ENCODE results near the gene SH3D19. TPM values are rescaled to one million over a fixed set of nuclear protein-coding genes. Genes with fewer than 3 reads are reported as not detected.
"Not testable (repeated sequence)": the region's sequence is repeated elsewhere in the genome, so short reads cannot be mapped to it uniquely, and the experiment has no call there.

Gene SH3D19
- total and polyA plus RNA-seq, 4 donors: 44.1 to 110 (median 59.4) TPM

- DNase-seq (peak in 1 of 2 donors; percentile 69), ATAC-seq (ENCODE audit: low FRiP score) (no peak)
- Histone ChIP-seq H3K4me1 (ENCODE audit: control insufficient read depth in 1 of 2, insufficient read depth in 2 of 2, low read length in 2 of 2) (no peaks in the 10 kb centered on the region), H3K27me3 (ENCODE audit: control insufficient read depth in 1 of 2, insufficient read depth in 2 of 2, low read length in 1 of 2) (no peaks in the 10 kb centered on the region), H3K36me3 (ENCODE audit: control insufficient read depth in 1 of 2, insufficient read depth in 2 of 2, low read length in 1 of 2) (no peaks in the 10 kb centered on the region), H3K27ac (ENCODE audit: low read depth in 1 of 2, low read length in 2 of 2) (no peak overlapping the region), H3K4me3 (ENCODE audit: low read length in 2 of 2) (no peak overlapping the region), H3K9me3 (ENCODE audit: control insufficient read depth, low read length) (no peaks in the 10 kb centered on the region)
- WGBS, 2 donors: 98 to 99% methylated on average over 27 of the region's 27 CpGs
- intact Hi-C loops (cut with DNase I): no loop called here
Measured at GRCh38 chr4:151236036-151236435, 89.4 kb downstream of the SH3D19 start.

DNA sequence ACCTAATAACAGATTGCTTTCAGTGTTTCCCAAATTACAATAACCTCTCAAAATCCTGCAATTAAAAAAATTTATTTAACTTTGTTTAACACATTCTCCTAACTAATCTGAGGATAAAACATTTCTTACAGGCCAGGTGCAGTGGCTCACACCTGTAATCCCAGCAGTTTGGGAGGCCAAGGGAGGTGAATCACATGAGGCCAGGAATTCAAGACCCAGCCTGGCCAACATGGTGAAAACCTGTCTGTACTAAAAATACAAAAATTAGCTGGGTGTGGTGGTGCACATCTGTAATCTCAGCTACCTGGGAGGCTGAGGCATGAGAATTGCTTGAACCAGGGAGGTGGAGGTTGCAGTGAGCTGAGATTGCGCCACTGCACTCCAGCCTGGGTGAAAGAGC is 90.0 kb downstream of the SH3D19 start:
- H3K9me3 ChIP-seq (ENCODE audit: control insufficient read depth, low read length); DNase-seq; H3K27me3 ChIP-seq (ENCODE audit: control insufficient read depth in 1 of 2, insufficient read depth in 2 of 2, low read length in 1 of 2); H3K4me3 ChIP-seq (ENCODE audit: low read length in 2 of 2); intact Hi-C loops (cut with DNase I); H3K4me1 ChIP-seq (ENCODE audit: control insufficient read depth in 1 of 2, insufficient read depth in 2 of 2, low read length in 2 of 2); H3K36me3 ChIP-seq (ENCODE audit: control insufficient read depth in 1 of 2, insufficient read depth in 2 of 2, low read length in 1 of 2); ATAC-seq (ENCODE audit: low FRiP score); H3K27ac ChIP-seq (ENCODE audit: low read depth in 1 of 2, low read length in 2 of 2): not testable (repeated sequence)
- WGBS, 2 donors: 98 to 100% methylated on average over 1 of the region's 1 CpG

- H3K4me3 ChIP-seq (ENCODE audit: low read length in 2 of 2): no peak overlapping the region
- H3K4me1 ChIP-seq (ENCODE audit: control insufficient read depth in 1 of 2, insufficient read depth in 2 of 2, low read length in 2 of 2): no peaks in the 10 kb centered on the region
- intact Hi-C loops (cut with DNase I): no loop called here
- no peaks in the 10 kb centered on the region for H3K36me3 ChIP-seq (ENCODE audit: control insufficient read depth in 1 of 2, insufficient read depth in 2 of 2, low read length in 1 of 2)
- ATAC-seq (ENCODE audit: low FRiP score): no peak
- DNase-seq: no peak
- H3K27ac ChIP-seq (ENCODE audit: low read depth in 1 of 2, low read length in 2 of 2): no peak overlapping the region
- no peaks in the 10 kb centered on the region for H3K27me3 ChIP-seq (ENCODE audit: control insufficient read depth in 1 of 2, insufficient read depth in 2 of 2, low read length in 1 of 2)
- H3K9me3 ChIP-seq (ENCODE audit: control insufficient read depth, low read length): no peaks in the 10 kb centered on the region
- WGBS, 2 donors: 92 to 95% methylated on average over 5 of the region's 5 CpGs
Measured at GRCh38 chr4:151233600-151233999, 91.8 kb downstream of the SH3D19 start.

GRCh38 chr4:151231915-151232595 is 93.3 kb downstream of the SH3D19 start:
- intact Hi-C loops (cut with DNase I): no loop called here
- H3K9me3 ChIP-seq (ENCODE audit: control insufficient read depth, low read length): no peaks in the 10 kb centered on the region
- ATAC-seq (ENCODE audit: low FRiP score) (no peak), DNase-seq (no peak)
- no peaks in the 10 kb centered on the region for H3K27me3 ChIP-seq (ENCODE audit: control insufficient read depth in 1 of 2, insufficient read depth in 2 of 2, low read length in 1 of 2)
- no peak overlapping the region for H3K27ac ChIP-seq (ENCODE audit: low read depth in 1 of 2, low read length in 2 of 2)
- 91% methylated on average over 7 of the region's 7 CpGs for WGBS, 2 donors
- no peak overlapping the region for H3K4me3 ChIP-seq (ENCODE audit: low read length in 2 of 2)
- H3K4me1 ChIP-seq (ENCODE audit: control insufficient read depth in 1 of 2, insufficient read depth in 2 of 2, low read length in 2 of 2): no peaks in the 10 kb centered on the region
- no peaks in the 10 kb centered on the region for H3K36me3 ChIP-seq (ENCODE audit: control insufficient read depth in 1 of 2, insufficient read depth in 2 of 2, low read length in 1 of 2)

- Histone ChIP-seq H3K4me1 (ENCODE audit: control insufficient read depth in 1 of 2, insufficient read depth in 2 of 2, low read length in 2 of 2) (no peaks in the 10 kb centered on the region), H3K9me3 (ENCODE audit: control insufficient read depth, low read length) (no peaks in the 10 kb centered on the region), H3K27ac (ENCODE audit: low read depth in 1 of 2, low read length in 2 of 2) (peak overlapping the region; percentile 6 to 96), H3K27me3 (ENCODE audit: control insufficient read depth in 1 of 2, insufficient read depth in 2 of 2, low read length in 1 of 2) (no peaks in the 10 kb centered on the region), H3K4me3 (ENCODE audit: low read length in 2 of 2) (no peak overlapping the region), H3K36me3 (ENCODE audit: control insufficient read depth in 1 of 2, insufficient read depth in 2 of 2, low read length in 1 of 2) (no peaks in the 10 kb centered on the region)
- WGBS, 2 donors: 61 to 64% methylated on average over 6 of the region's 6 CpGs
- DNase-seq: no peak
- intact Hi-C loops (cut with DNase I): loop anchor here (5.0 kb wide), 2 partner anchors 94 to 99 kb away; partner anchors contain the start of gene SH3D19 (in 1 of the 2)
- no peak for ATAC-seq (ENCODE audit: low FRiP score)
Measured at GRCh38 chr4:151228189-151229119, 97.0 kb downstream of the SH3D19 start.

GRCh38 chr4:151227731-151228130 is 97.7 kb downstream of the SH3D19 start:
- H3K36me3 ChIP-seq (ENCODE audit: control insufficient read depth in 1 of 2, insufficient read depth in 2 of 2, low read length in 1 of 2): no peaks in the 10 kb centered on the region
- no peaks in the 10 kb centered on the region for H3K9me3 ChIP-seq (ENCODE audit: control insufficient read depth, low read length)
- H3K4me3 ChIP-seq (ENCODE audit: low read length in 2 of 2): peak overlapping the region; percentile 58 to 90
- intact Hi-C loops (cut with DNase I): loop anchor here (5.0 kb wide), 2 partner anchors 95 to 100 kb away; partner anchors contain the start of gene SH3D19 (in 1 of the 2)
- no peaks in the 10 kb centered on the region for H3K27me3 ChIP-seq (ENCODE audit: control insufficient read depth in 1 of 2, insufficient read depth in 2 of 2, low read length in 1 of 2)
- no peaks in the 10 kb centered on the region for H3K4me1 ChIP-seq (ENCODE audit: control insufficient read depth in 1 of 2, insufficient read depth in 2 of 2, low read length in 2 of 2)
- 1 to 4% methylated on average over 3 of the region's 3 CpGs for WGBS, 2 donors
- peak overlapping the region; percentile 61 to 96 for H3K27ac ChIP-seq (ENCODE audit: low read depth in 1 of 2, low read length in 2 of 2)
- ATAC-seq (ENCODE audit: low FRiP score): peak; percentile 91
- DNase-seq: peak; percentile 82

DNA sequence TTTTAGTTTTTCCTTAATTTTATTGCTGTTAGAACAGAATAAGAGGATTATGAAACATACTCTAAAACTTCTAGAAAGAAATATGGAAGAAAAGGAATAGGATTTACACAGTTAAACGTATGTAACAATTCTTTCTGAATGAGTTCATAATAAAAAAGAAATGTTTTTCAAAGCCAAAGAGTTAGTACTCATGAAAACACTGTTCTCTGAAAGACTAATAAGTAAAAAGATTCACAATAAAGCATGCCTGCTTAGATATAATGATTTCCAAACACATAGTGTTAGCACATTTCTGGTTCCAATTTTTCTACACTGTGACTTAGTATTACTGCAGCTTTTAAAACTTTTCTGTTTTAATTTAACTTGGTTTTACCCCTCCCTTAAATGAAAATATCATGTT is 98.2 kb downstream of the SH3D19 start:
- DNase-seq: no peak
- no peaks in the 10 kb centered on the region for H3K36me3 ChIP-seq (ENCODE audit: control insufficient read depth in 1 of 2, insufficient read depth in 2 of 2, low read length in 1 of 2)
- H3K9me3 ChIP-seq (ENCODE audit: control insufficient read depth, low read length): no peaks in the 10 kb centered on the region
- intact Hi-C loops (cut with DNase I): loop anchor here (5.0 kb wide), 2 partner anchors 95 to 100 kb away; partner anchors contain the start of gene SH3D19 (in 1 of the 2)
- H3K4me3 ChIP-seq (ENCODE audit: low read length in 2 of 2): peak overlapping the region; percentile 58 to 90
- H3K27ac ChIP-seq (ENCODE audit: low read depth in 1 of 2, low read length in 2 of 2): peak overlapping the region in 1 of 2 donors; percentile 96
- ATAC-seq (ENCODE audit: low FRiP score): no peak
- H3K27me3 ChIP-seq (ENCODE audit: control insufficient read depth in 1 of 2, insufficient read depth in 2 of 2, low read length in 1 of 2): no peaks in the 10 kb centered on the region
- 2 to 6% methylated on average over 1 of the region's 1 CpG for WGBS, 2 donors
- H3K4me1 ChIP-seq (ENCODE audit: control insufficient read depth in 1 of 2, insufficient read depth in 2 of 2, low read length in 2 of 2): no peaks in the 10 kb centered on the region

DNA sequence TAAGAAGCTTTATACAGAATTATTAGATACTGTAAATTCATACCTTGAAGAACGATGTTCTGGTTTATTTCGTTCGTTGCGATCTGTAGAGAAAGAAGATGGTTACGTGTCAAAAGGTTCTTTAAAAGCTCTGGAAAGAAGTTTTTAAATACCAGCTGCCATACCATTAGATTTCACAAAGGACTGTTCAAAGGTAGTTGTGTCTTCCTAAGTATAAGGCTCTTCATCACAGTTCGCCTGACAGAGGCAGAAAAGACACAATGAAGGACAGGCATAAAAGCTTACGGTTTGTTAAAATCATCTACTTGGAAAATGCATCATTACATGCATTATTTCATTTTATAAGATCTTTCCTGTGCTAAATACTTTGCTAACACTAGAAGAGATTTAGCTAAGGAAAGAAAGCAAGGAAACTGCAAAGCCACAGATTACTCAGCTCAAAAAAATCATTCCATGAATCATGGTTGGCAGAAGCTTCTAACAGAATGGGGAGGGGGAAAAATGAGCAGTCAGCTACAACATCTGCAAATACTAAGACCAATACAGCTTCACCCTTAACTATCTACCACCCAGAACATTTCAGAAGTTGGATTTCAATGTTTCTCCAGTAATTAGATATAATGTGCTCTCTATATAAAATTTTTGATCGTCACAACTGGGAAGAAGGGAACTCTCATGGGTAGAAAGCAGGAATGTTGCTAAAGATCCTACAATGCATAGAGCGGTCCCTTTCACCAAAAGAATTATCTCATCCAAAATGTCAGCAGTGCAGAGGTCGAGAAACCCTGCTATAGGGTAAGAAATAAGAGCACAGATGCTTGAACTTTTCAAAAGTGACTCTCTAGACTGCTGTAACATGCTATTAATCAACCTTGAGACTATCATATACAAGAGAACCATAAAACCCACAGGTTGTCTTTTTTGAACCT is 99.1 kb downstream of the SH3D19 start:
- no peaks in the 10 kb centered on the region for H3K9me3 ChIP-seq (ENCODE audit: control insufficient read depth, low read length)
- no peaks in the 10 kb centered on the region for H3K27me3 ChIP-seq (ENCODE audit: control insufficient read depth in 1 of 2, insufficient read depth in 2 of 2, low read length in 1 of 2)
- WGBS, 2 donors: 6 to 8% methylated on average over 10 of the region's 10 CpGs
- H3K27ac ChIP-seq (ENCODE audit: low read depth in 1 of 2, low read length in 2 of 2): peak overlapping the region; percentile 57 to 68
- peaks cover 3% of the 10 kb centered on the region in 2 donors for H3K4me1 ChIP-seq (ENCODE audit: control insufficient read depth in 1 of 2, insufficient read depth in 2 of 2, low read length in 2 of 2)
- intact Hi-C loops (cut with DNase I): loop anchor here (5.0 kb wide), 2 partner anchors 96 to 101 kb away; partner anchors contain the start of gene SH3D19 (in 1 of the 2)
- H3K36me3 ChIP-seq (ENCODE audit: control insufficient read depth in 1 of 2, insufficient read depth in 2 of 2, low read length in 1 of 2): no peaks in the 10 kb centered on the region
- ATAC-seq (ENCODE audit: low FRiP score) (peak; percentile 87), DNase-seq (no peak)
- H3K4me3 ChIP-seq (ENCODE audit: low read length in 2 of 2): peak overlapping the region; percentile 78 to 84
